Fibroblast of pulmonary artery (primary cell): Measurements from ENCODE around the gene APPL1.

ENCODE experiments used
- DNase-seq: peaks from one replicate; pipeline ENCODE4 v3.0.0-alpha.2; 2010; ENCODE audit warnings: low read depth
- H3K4me3 ChIP-seq: replicated peaks from 2 replicates; pipeline ENCODE4 v1.5.1; 2011; ENCODE audit warnings: low read depth, mild to moderate bottlenecking, control low read depth, low read length, moderate library complexity
- TF ChIP-seq, protein P1 (sequence below): IDR thresholded peaks from 2 replicates; pipeline ENCODE4 v1.5.1; 2011; ENCODE audit warnings: mild to moderate bottlenecking, control low read depth, low read length, inconsistent platforms; ENCODE audit errors: missing control alignments

APPL1 gene

DNA sequence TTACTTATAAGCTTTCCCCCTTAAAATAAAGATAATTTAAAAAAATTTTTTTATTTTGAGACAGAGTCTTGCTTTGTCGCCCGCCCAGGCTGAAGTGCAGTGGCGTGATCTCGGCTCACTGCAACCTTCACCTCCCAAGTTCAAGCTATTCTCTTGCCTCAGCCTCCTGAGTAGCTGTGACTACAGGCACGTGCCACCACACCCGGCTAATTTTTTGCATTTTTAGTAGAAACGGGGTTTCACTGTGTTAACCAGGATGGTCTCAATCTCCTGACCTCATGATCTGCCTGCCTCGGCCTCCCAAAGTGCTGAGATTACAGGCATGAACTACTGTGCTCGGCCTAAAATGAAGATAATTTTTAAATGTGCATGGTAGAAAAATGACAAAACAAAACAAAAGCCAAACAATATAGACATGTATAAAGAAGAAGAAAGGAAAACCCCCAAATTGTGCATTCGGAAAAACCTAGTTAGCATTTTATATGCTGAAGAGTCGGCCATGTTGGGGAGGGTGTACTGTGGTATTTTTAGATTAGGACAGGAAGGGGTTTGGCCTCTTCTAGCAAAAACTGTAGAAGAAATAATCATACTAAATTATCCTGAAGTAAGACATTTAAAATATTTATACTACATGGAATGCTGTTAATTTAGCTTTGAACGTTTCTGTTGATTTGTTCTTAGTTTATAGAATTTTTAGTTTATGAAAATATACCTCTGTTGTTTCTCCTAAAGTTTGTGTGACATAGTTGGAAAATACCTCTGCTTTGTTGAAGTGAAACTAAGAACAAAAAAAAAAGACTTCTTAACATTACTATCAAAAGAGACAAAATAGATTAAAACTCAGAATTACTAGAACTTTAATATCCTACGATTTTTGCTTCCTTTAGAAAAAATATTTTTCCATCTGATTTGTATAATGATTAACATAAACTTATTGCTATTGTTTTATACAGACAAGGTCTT lies 7.4 kb downstream of the APPL1 start:
- TF ChIP-seq, protein P1, sequence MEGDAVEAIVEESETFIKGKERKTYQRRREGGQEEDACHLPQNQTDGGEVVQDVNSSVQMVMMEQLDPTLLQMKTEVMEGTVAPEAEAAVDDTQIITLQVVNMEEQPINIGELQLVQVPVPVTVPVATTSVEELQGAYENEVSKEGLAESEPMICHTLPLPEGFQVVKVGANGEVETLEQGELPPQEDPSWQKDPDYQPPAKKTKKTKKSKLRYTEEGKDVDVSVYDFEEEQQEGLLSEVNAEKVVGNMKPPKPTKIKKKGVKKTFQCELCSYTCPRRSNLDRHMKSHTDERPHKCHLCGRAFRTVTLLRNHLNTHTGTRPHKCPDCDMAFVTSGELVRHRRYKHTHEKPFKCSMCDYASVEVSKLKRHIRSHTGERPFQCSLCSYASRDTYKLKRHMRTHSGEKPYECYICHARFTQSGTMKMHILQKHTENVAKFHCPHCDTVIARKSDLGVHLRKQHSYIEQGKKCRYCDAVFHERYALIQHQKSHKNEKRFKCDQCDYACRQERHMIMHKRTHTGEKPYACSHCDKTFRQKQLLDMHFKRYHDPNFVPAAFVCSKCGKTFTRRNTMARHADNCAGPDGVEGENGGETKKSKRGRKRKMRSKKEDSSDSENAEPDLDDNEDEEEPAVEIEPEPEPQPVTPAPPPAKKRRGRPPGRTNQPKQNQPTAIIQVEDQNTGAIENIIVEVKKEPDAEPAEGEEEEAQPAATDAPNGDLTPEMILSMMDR = no peak
- DNase-seq = no peak
- H3K4me3 ChIP-seq = no peak overlapping the region

DNA sequence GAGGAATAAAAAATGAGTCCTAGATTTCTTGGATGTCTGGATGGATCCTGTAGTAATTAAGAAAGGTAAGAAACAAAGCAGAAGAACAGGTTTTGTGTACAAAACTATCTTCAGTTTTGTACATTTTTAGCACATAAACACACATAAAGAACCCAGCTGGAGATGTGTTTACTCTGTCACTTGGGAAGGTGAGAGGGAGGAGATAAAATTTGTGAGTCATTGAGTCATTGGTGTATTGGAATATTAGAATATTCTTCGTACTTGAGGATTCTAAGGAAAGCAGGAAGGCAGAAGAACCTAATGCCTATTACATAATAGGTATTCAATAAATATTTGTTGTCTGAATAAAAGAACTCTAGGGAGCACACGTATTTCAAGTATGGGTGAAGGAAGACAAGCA lies 17.4 kb downstream of the APPL1 start:
- DNase-seq = no peak
- H3K4me3 ChIP-seq = no peak overlapping the region
- TF ChIP-seq, protein P1 = no peak

DNA sequence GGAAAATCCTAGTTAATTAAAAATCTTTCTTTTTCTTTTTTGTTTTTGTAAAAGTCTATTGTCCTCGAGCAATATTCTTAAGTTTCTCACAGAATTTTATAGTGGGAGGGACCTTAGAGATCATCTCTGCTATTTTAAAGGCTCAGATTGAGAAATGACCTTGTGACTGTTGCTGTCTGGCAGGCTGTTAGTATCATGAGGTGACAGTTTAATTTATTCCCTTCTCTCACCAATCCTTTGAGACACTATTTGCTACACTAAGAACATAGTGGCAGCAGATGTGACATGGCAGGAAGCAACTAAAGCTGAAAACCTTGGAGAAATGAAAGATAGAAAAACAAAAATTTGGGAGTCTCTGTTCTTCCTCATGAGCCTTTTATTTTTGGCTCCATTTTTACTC lies 24.9 kb downstream of the APPL1 start:
- no peak for DNase-seq
- no peak overlapping the region for H3K4me3 ChIP-seq
- TF ChIP-seq, protein P1 = no peak

DNA sequence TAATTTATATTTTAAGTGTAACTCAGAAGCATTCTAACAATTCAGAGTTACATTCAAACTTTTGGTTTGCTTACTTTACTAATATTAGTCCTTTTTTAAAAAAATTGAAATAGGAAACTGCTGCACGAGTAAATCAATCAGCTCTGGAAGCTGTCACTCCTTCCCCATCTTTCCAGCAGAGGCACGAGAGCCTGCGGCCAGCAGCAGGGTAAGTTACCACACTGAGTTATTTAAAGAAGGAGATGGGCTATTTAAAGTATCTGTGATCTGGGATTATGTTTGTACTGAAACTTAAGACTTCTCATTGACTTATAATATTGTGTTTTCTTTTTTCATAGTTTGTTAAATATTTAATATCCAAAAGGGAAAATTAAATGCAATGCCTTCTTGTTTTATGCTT lies 29.3 kb downstream of the APPL1 start:
- DNase-seq = no peak
- TF ChIP-seq, protein P1 = no peak
- H3K4me3 ChIP-seq = no peak overlapping the region

DNA sequence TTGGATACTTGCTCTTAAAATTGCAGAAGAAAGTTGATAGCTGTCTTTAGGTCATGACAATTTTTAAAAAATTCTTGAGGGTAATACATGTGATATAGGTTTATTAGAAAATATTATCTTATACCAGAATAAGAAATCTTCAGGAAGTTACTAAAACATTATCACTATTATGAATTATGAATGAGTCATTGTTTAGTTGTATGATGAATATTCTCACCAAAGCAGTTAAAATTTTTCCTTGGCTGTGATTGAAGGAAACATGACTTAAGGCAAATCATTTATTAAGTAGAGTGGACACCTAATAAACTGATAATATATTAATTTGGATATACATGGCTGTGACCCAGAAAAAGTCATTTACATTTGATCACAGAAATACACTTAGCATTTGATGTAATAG lies 30.1 kb downstream of the APPL1 start:
- TF ChIP-seq, protein P1 = no peak
- no peak for DNase-seq
- no peak overlapping the region for H3K4me3 ChIP-seq

DNA sequence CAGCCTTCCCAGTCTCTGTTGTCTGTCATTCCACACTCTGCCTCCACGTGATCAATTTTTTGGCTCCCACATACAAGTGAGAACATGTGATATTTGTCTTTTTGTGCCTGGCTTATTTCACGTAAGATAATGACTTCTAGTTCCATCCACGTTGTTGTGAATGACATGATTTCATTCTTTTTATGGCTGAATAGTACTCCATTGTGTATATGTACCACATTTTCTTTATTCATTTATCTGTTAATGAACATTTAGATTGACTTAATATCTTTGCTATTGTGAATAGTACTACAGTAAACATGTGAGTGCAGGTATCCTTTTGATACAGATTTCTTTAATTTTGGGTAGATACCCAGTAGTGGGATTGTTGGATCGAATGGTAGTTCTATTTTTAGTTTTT lies 33.6 kb downstream of the APPL1 start:
- no peak overlapping the region for H3K4me3 ChIP-seq
- TF ChIP-seq, protein P1 = no peak
- DNase-seq = no peak

DNA sequence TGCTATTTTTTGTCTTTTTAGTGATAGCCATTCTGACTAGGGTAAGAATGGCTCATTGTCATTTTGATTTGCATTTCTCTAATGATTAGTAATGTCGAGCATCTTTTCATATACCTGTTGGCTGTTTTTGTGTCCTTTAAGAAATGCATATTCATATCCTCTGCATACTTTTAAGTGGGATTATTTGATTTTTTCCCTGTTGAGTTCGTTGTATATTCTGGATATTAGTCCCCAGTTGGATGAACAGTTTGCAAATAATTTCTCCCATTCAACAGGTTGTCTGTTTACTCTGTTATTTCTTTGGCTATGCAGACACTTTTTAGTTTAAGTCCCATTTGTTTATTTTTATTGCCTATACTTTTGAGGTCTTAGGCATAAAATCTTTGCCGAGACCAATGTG lies 34.4 kb downstream of the APPL1 start:
- TF ChIP-seq, protein P1 = no peak
- no peak for DNase-seq
- no peak overlapping the region for H3K4me3 ChIP-seq
